HUDEP-2 (cell line): Measurements from ENCODE around the gene CACTIN.

Source experiments
- DNase-seq, 76 experiments: peaks; one replicate each; lab custom pipeline; 2025; ENCODE audit not compliant: unreplicated experiment in 76 of 76; lab: John Stamatoyannopoulos, UW

The CACTIN gene

GRCh38 chr19:3664879-3665642, 38.5 kb upstream of the CACTIN start:
- no peak for DNase-seq

GRCh38 chr19:3663838-3664237, 37.2 kb upstream of the CACTIN start:
- no peak for DNase-seq

GRCh38 chr19:3661284-3662238, 35.0 kb upstream of the CACTIN start:
- no peak for DNase-seq

- DNase-seq, result no peak
Measured at GRCh38 chr19:3660493-3661219, 34.1 kb upstream of the CACTIN start.

GRCh38 chr19:3659746-3660112, 33.1 kb upstream of the CACTIN start:
- no peak for DNase-seq

GRCh38 chr19:3658870-3659745, 32.5 kb upstream of the CACTIN start:
- no peak for DNase-seq

- no peak for DNase-seq
Measured at GRCh38 chr19:3658004-3658869, 31.6 kb upstream of the CACTIN start.

- no peak for DNase-seq
Measured at GRCh38 chr19:3657395-3657769, 30.8 kb upstream of the CACTIN start.

- DNase-seq, result no peak
Measured at GRCh38 chr19:3656747-3657394, 30.3 kb upstream of the CACTIN start.

GRCh38 chr19:3656073-3656746, 29.6 kb upstream of the CACTIN start:
- DNase-seq, result no peak

GRCh38 chr19:3655402-3656072, 28.9 kb upstream of the CACTIN start:
- no peak for DNase-seq

GRCh38 chr19:3653865-3654513, 27.4 kb upstream of the CACTIN start:
- no peak for DNase-seq

- no peak for DNase-seq
Measured at GRCh38 chr19:3653081-3653795, 26.6 kb upstream of the CACTIN start.

- no peak for DNase-seq
Measured at GRCh38 chr19:3652422-3652821, 25.8 kb upstream of the CACTIN start.

GRCh38 chr19:3651684-3652083, 25.1 kb upstream of the CACTIN start:
- DNase-seq, result no peak

- no peak for DNase-seq
Measured at GRCh38 chr19:3649888-3650287, 23.3 kb upstream of the CACTIN start.
